Liver (tissue), 9 donors: Measurements from ENCODE around the gene MTHFD2L. TPM values are rescaled to one million over a fixed set of nuclear protein-coding genes. Genes with fewer than 3 reads are reported as not detected.
A peak's percentile ranks its signal among the peaks of the same experiment; 100 is the strongest.

ENCODE experiments used
- DNase-seq: peaks from one replicate; pipeline ENCODE4 v3.0.0-alpha.2; 2017; ENCODE audit warnings: low spot score
- H3K27ac ChIP-seq, 2 donors: one replicate each; pipeline ENCODE4 v1.7.0; 2013; ENCODE audit warnings: inconsistent platforms in 2 of 2, low read length in 2 of 2, control low read depth in 1 of 2, low read depth in 1 of 2, mild to moderate bottlenecking in 1 of 2
- H3K27me3 ChIP-seq, 4 donors: one replicate each; pipeline versions ENCODE4 v1.6.1 to v1.7.0; 2013; ENCODE audit warnings: low read length in 3 of 4, inconsistent platforms in 1 of 4, mild to moderate bottlenecking in 1 of 4, moderate library complexity in 1 of 4; ENCODE audit not compliant: control insufficient read depth in 4 of 4, insufficient read depth in 4 of 4
- H3K36me3 ChIP-seq, 4 donors: one replicate each; pipeline versions ENCODE4 v1.6.1 to v1.7.0; 2013; ENCODE audit warnings: low read length in 3 of 4, mild to moderate bottlenecking in 3 of 4, low read depth in 1 of 4, moderate library complexity in 1 of 4; ENCODE audit not compliant: control insufficient read depth in 4 of 4, insufficient read depth in 3 of 4
- H3K4me1 ChIP-seq, 4 donors: one replicate each; pipeline versions ENCODE4 v1.6.1 to v1.7.0; 2013; ENCODE audit warnings: low read length in 3 of 4, mild to moderate bottlenecking in 3 of 4, moderate library complexity in 1 of 4; ENCODE audit not compliant: control insufficient read depth in 4 of 4, insufficient read depth in 4 of 4
- H3K4me3 ChIP-seq, 3 donors: one replicate each; pipeline versions ENCODE4 v1.6.1 to v1.7.0; 2013; ENCODE audit warnings: low read length in 3 of 3, control low read depth in 1 of 3, low read depth in 1 of 3, mild to moderate bottlenecking in 1 of 3
- H3K9ac ChIP-seq, 2 donors: one replicate each; pipeline ENCODE4 v1.7.0; 2013; ENCODE audit warnings: low read length in 2 of 2, mild to moderate bottlenecking in 2 of 2, moderate library complexity in 2 of 2, control low read depth in 1 of 2, low read depth in 1 of 2
- H3K9me3 ChIP-seq, 4 donors: one replicate each; pipeline versions ENCODE4 v1.6.1 to v1.7.0; 2013; ENCODE audit warnings: low read length in 3 of 4; ENCODE audit not compliant: control insufficient read depth in 4 of 4
- EGR1 ChIP-seq, 2 donors: IDR thresholded peaks; 2 replicates each; pipeline ENCODE4 v1.6.1; 2016 to 2018; ENCODE audit warnings: antibody characterized with exemption in 2 of 2, low read depth in 2 of 2
- FOXA1 ChIP-seq: IDR thresholded peaks from 2 replicates; pipeline ENCODE4 v1.6.1; 2016; ENCODE audit warnings: antibody characterized with exemption
- FOXA2 ChIP-seq: IDR thresholded peaks from 2 replicates; pipeline ENCODE4 v1.6.1; 2016; ENCODE audit warnings: antibody characterized with exemption
- GABPA ChIP-seq, 2 donors: IDR thresholded peaks in 1 of 2; conservative IDR thresholded peaks in 1 of 2; 2 replicates each; pipeline ENCODE4 v1.6.1; 2016; ENCODE audit warnings: antibody characterized with exemption in 2 of 2, mild to moderate bottlenecking in 1 of 2, moderate library complexity in 1 of 2
- HNF4A ChIP-seq, 2 donors: conservative IDR thresholded peaks; 2 replicates each; pipeline ENCODE4 v1.6.1; 2016; ENCODE audit warnings: antibody characterized with exemption in 2 of 2, mild to moderate bottlenecking in 2 of 2
- HNF4G ChIP-seq: IDR thresholded peaks from 2 replicates; pipeline ENCODE4 v1.6.1; 2016; ENCODE audit warnings: antibody characterized with exemption
- JUND ChIP-seq, 2 donors: IDR thresholded peaks; 2 replicates each; pipeline ENCODE4 v1.6.1; 2016; ENCODE audit warnings: antibody characterized with exemption in 2 of 2
- NR2F2 ChIP-seq: IDR thresholded peaks from 2 replicates; pipeline ENCODE4 v1.6.1; 2016; ENCODE audit warnings: antibody characterized with exemption
- RAD21 ChIP-seq, 2 donors: IDR thresholded peaks; 2 replicates each; pipeline ENCODE4 v1.6.1; 2016; ENCODE audit warnings: antibody characterized with exemption in 2 of 2, mild to moderate bottlenecking in 2 of 2
- RXRA ChIP-seq, 2 donors: IDR thresholded peaks; 2 replicates each; pipeline ENCODE4 v1.6.1; 2017 to 2018; ENCODE audit warnings: antibody characterized with exemption in 2 of 2, mild to moderate bottlenecking in 1 of 2
- SP1 ChIP-seq: IDR thresholded peaks from 2 replicates; pipeline ENCODE4 v1.6.1; 2018; ENCODE audit warnings: antibody characterized with exemption, mild to moderate bottlenecking
- TAF1 ChIP-seq: conservative IDR thresholded peaks from 2 replicates; pipeline ENCODE4 v1.6.1; 2016; ENCODE audit warnings: antibody characterized with exemption, mild to moderate bottlenecking
- YY1 ChIP-seq: IDR thresholded peaks from 2 replicates; pipeline ENCODE4 v1.6.1; 2016; ENCODE audit warnings: antibody characterized with exemption, mild to moderate bottlenecking
- WGBS: extraction: QIAGEN DNeasy Blood & Tissue Kit; methylation state at CpG from one replicate; pipeline ENCODE4 v1.1.7; 2013; 5-methylcytosine and 5-hydroxymethylcytosine counted together
- polyA plus RNA-seq, 2 donors: library from polyadenylated mRNA; stranded (reverse) in 1 of 2; unstranded in 1 of 2; fragments of 200-250 nt in 1 of 2; fragments of >200 nt in 1 of 2; fragmentation: Nextera tagmentation in 1 of 2; extraction: Ambion mirVana in 1 of 2; gene quantifications; one replicate each; pipeline versions ENCODE4 v1.2.1 to v1.2.3, GENCODE V29; 2013 to 2015
- total RNA-seq, 2 donors: library from RNA; depleted of rRNA; stranded (reverse); fragments of >200 nt; gene quantifications; one replicate each; pipeline ENCODE4 v1.2.3, GENCODE V29; 2014
- TF ChIP-seq, protein P1 (sequence below): IDR thresholded peaks from 2 replicates; pipeline ENCODE4 v1.6.1; 2016; ENCODE audit warnings: antibody characterized with exemption
- TF ChIP-seq, protein P2 (sequence below): IDR thresholded peaks from 2 replicates; pipeline ENCODE4 v1.6.1; 2016; ENCODE audit warnings: antibody characterized with exemption
- TF ChIP-seq, protein P3 (sequence below): IDR thresholded peaks from 2 replicates; pipeline ENCODE4 v1.6.1; 2016; ENCODE audit warnings: antibody characterized with exemption, mild to moderate bottlenecking
- TF ChIP-seq, protein P4 (sequence below): IDR thresholded peaks from 2 replicates; pipeline ENCODE4 v1.6.1; 2016; ENCODE audit warnings: antibody characterized with exemption
- donor health status: healthy.
- donor health status: healthy.
- donor health status: healthy.
- donor health status: healthy.
- donor health status: healthy.

Gene MTHFD2L
- total and polyA plus RNA-seq, 4 donors: 7.4 to 51.5 (median 31.1) TPM

DNA sequence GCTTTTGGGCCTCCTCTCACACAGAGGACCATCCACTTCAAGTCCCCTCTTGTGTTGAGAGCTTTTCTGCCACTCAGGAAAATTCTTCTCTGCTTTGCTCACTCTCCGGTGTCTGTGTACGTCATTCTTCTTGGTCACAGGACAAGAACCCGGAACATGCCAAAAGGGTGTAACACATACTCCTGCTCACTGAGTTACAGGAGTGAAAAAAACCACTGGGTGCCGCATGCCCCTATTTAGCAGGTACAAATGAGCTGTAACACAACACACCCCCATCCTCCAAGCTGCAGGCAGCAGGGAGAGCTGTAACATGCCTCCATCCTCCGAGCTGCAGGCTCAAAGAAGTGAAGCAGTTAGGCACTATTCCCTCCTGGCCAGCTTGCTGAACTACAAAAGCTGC is 45.9 kb upstream of the MTHFD2L start:
- Histone ChIP-seq H3K36me3 (no peaks in the 10 kb centered on the region), H3K27ac (no peak overlapping the region), H3K4me3 (no peak overlapping the region), H3K9me3 (no peaks in the 10 kb centered on the region), H3K4me1 (peaks cover 12 to 33% (median 16%) of the 10 kb centered on the region in 4 donors), H3K9ac (no peak overlapping the region), H3K27me3 (no peaks in the 10 kb centered on the region)
- no peak for TF ChIP-seq SP1
- DNase-seq: no peak
- 89% methylated on average over 5 of the region's 5 CpGs for WGBS

DNA sequence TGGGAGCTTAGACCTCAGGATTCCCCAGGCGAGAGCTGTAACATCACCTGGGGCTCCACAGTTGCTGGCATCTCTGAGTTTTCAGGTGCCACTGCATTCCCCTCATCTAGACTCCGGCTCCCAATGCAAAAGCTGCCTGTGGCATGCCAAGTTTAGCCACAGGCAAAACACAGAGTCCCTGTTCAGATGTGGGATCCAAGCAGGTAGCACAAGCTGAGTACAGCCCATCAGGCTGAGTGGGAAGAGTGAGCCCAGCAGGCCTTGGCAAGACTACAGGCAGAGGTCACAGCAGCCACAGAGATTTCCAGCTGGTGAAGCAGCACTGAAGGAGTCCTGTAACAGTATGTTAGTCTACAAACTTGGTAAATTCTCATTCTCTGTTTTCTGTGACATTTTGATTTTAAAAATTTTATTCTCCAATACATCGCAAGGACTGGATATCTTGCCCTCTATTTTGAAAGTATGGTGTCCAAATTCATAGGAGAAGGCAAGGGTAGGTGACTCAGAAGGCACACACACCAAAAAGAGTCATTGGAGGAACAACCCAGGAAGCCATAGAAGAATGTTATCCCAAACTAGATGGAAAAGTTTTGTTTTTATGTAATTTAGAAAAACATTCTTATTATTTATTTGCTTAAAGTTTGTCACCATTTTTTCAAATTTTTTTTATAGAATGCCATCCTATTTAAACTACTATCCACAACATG is 45.4 kb upstream of the MTHFD2L start:
- Histone ChIP-seq H3K4me3 (no peak overlapping the region), H3K9me3 (no peaks in the 10 kb centered on the region), H3K4me1 (peaks cover 11 to 37% (median 21%) of the 10 kb centered on the region in 4 donors), H3K27me3 (no peaks in the 10 kb centered on the region), H3K36me3 (no peaks in the 10 kb centered on the region), H3K27ac (no peak overlapping the region), H3K9ac (no peak overlapping the region)
- no peak for TF ChIP-seq TAF1
- no peak for TF ChIP-seq FOXA2
- DNase-seq: no peak
- 95% methylated on average over 3 of the region's 3 CpGs for WGBS

DNA sequence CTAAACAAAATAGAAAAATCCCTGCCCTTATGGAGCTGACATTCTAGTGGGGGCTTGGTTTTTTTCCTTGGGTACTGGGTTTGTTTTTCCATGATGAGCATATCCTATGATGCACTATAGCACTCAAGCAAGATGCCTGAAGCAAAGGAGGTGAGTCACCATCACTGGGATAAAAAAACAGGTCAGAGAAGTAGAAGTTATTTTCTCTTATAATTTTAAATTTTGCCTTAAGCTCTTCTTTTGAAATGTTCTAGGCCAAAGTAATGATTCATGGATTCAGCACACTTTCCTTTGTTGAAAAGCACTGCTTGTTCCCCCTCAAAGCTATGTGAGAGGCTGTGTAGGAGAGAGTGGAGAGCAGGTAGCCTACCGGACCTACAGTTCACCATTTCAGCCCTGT is 43.7 kb upstream of the MTHFD2L start:
- Histone ChIP-seq H3K9ac (no peak overlapping the region), H3K27ac (no peak overlapping the region), H3K4me1 (peaks cover 11 to 35% (median 22%) of the 10 kb centered on the region in 4 donors), H3K36me3 (no peaks in the 10 kb centered on the region), H3K4me3 (no peak overlapping the region), H3K9me3 (no peaks in the 10 kb centered on the region), H3K27me3 (no peaks in the 10 kb centered on the region)
- no peak for DNase-seq
- TF ChIP-seq GABPA (IDR thresholded peaks at IDR 0.05 in 1 of 2, conservative IDR thresholded peaks at IDR 0.05 in 1 of 2) (no peak), NR2F2 (no peak), HNF4A (conservative IDR thresholded peaks at IDR 0.05) (no peak), JUND (IDR thresholded peaks at IDR 0.05) (no peak), RXRA (IDR thresholded peaks at IDR 0.05) (no peak)
- TF ChIP-seq, protein P1, sequence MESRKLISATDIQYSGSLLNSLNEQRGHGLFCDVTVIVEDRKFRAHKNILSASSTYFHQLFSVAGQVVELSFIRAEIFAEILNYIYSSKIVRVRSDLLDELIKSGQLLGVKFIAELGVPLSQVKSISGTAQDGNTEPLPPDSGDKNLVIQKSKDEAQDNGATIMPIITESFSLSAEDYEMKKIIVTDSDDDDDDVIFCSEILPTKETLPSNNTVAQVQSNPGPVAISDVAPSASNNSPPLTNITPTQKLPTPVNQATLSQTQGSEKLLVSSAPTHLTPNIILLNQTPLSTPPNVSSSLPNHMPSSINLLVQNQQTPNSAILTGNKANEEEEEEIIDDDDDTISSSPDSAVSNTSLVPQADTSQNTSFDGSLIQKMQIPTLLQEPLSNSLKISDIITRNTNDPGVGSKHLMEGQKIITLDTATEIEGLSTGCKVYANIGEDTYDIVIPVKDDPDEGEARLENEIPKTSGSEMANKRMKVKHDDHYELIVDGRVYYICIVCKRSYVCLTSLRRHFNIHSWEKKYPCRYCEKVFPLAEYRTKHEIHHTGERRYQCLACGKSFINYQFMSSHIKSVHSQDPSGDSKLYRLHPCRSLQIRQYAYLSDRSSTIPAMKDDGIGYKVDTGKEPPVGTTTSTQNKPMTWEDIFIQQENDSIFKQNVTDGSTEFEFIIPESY: no peak
- TF ChIP-seq, protein P2, sequence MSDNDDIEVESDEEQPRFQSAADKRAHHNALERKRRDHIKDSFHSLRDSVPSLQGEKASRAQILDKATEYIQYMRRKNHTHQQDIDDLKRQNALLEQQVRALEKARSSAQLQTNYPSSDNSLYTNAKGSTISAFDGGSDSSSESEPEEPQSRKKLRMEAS: no peak
- WGBS: 97% methylated on average over 1 of the region's 1 CpG

DNA sequence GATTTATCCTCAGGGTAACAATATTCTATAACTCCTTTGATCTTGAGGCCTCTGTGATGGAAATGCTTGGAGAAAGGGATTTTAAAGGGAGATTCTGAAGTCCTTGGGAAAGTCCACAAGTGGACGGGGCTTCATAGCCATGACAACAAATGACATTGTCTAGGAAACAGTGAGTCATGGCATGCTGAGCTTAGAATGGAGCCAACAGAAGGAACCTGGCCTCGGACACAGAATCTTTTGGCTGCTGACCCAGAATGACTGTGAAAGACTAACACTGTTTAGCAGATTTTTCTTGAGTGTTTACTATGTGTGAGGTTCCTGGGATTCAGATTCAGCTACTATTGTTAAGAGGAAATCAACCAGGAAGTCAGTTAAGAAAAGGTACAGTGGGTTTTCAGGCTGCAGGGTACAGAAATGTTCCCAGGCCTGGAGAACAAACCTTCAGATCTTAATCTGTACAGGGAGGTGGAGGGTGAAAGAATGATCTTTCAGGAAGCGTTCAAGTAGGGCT is 40.8 kb upstream of the MTHFD2L start:
- no peak for DNase-seq
- no peaks in the 10 kb centered on the region for H3K36me3 ChIP-seq
- H3K27me3 ChIP-seq: no peaks in the 10 kb centered on the region
- peak overlapping the region; percentile 76 to 84 for H3K27ac ChIP-seq
- peak overlapping the region in 1 of 2 donors; percentile 42 for H3K9ac ChIP-seq
- no peak overlapping the region for H3K4me3 ChIP-seq
- peaks cover 3 to 35% (median 17%) of the 10 kb centered on the region in 4 donors for H3K4me1 ChIP-seq
- H3K9me3 ChIP-seq: no peaks in the 10 kb centered on the region
- WGBS: 32% methylated on average over 3 of the region's 3 CpGs
- TF ChIP-seq NR2F2 (peak; percentile 16), JUND (IDR thresholded peaks at IDR 0.05) (peak; percentile 100), HNF4A (conservative IDR thresholded peaks at IDR 0.05) (peak; percentile 49 to 77), TAF1 (no peak), RAD21 (IDR thresholded peaks at IDR 0.05) (peak; percentile 13 to 20), YY1 (peak; percentile 50), RXRA (IDR thresholded peaks at IDR 0.05) (peak in 1 of 2 donors; percentile 59), GABPA (IDR thresholded peaks at IDR 0.05 in 1 of 2, conservative IDR thresholded peaks at IDR 0.05 in 1 of 2) (peak in 1 of 2 donors; percentile 13), FOXA1 (peak; percentile 30), EGR1 (IDR thresholded peaks at IDR 0.05; ENCODE audit: low read depth in 2 of 2) (peak in 1 of 2 donors; percentile 95), HNF4G (peak; percentile 19)
- TF ChIP-seq, protein P3, sequence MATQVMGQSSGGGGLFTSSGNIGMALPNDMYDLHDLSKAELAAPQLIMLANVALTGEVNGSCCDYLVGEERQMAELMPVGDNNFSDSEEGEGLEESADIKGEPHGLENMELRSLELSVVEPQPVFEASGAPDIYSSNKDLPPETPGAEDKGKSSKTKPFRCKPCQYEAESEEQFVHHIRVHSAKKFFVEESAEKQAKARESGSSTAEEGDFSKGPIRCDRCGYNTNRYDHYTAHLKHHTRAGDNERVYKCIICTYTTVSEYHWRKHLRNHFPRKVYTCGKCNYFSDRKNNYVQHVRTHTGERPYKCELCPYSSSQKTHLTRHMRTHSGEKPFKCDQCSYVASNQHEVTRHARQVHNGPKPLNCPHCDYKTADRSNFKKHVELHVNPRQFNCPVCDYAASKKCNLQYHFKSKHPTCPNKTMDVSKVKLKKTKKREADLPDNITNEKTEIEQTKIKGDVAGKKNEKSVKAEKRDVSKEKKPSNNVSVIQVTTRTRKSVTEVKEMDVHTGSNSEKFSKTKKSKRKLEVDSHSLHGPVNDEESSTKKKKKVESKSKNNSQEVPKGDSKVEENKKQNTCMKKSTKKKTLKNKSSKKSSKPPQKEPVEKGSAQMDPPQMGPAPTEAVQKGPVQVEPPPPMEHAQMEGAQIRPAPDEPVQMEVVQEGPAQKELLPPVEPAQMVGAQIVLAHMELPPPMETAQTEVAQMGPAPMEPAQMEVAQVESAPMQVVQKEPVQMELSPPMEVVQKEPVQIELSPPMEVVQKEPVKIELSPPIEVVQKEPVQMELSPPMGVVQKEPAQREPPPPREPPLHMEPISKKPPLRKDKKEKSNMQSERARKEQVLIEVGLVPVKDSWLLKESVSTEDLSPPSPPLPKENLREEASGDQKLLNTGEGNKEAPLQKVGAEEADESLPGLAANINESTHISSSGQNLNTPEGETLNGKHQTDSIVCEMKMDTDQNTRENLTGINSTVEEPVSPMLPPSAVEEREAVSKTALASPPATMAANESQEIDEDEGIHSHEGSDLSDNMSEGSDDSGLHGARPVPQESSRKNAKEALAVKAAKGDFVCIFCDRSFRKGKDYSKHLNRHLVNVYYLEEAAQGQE: peak; percentile 58
- TF ChIP-seq, protein P2: peak; percentile 45
- TF ChIP-seq, protein P4, sequence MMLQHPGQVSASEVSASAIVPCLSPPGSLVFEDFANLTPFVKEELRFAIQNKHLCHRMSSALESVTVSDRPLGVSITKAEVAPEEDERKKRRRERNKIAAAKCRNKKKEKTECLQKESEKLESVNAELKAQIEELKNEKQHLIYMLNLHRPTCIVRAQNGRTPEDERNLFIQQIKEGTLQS: peak; percentile 98
